Endodermal cell (in vitro differentiated cells): Measurements from ENCODE around the gene VSTM4. TPM values are rescaled to one million over a fixed set of nuclear protein-coding genes. Genes with fewer than 3 reads are reported as not detected.

Experiments
- DNase-seq: peaks from one replicate; pipeline ENCODE4 v3.0.0-alpha.2; 2017
- H3K27ac ChIP-seq: 2 replicates; pipeline ENCODE4 v1.5.1; 2013; ENCODE audit warnings: mild to moderate bottlenecking, low read depth, low read length, moderate library complexity
- H3K27me3 ChIP-seq: 2 replicates; pipeline ENCODE4 v1.6.1; 2013; ENCODE audit warnings: mild to moderate bottlenecking, low read length, moderate library complexity; ENCODE audit not compliant: insufficient read depth, control insufficient read depth, poor library complexity, severe bottlenecking
- H3K36me3 ChIP-seq: 2 replicates; pipeline ENCODE4 v1.7.0; 2013; ENCODE audit warnings: mild to moderate bottlenecking, low read length, moderate library complexity; ENCODE audit not compliant: control insufficient read depth, insufficient read depth
- H3K4me1 ChIP-seq: one replicate; pipeline ENCODE4 v1.7.0; 2013; ENCODE audit warnings: low read length; ENCODE audit not compliant: control insufficient read depth, insufficient read depth
- H3K4me3 ChIP-seq: 2 replicates; pipeline ENCODE4 v1.5.1; 2013; ENCODE audit warnings: mild to moderate bottlenecking, low read length, moderate library complexity
- H3K9ac ChIP-seq: 2 replicates; pipeline ENCODE4 v1.6.1; 2013; ENCODE audit warnings: mild to moderate bottlenecking, low read length, moderate library complexity; ENCODE audit not compliant: poor library complexity, severe bottlenecking; ENCODE audit errors: extremely low read depth
- H3K9me3 ChIP-seq: 2 replicates; pipeline ENCODE4 v1.6.1; 2013; ENCODE audit warnings: mild to moderate bottlenecking, low read length, moderate library complexity; ENCODE audit not compliant: control insufficient read depth
- H3K27ac Mint-ChIP-seq: 2 replicates; pipeline ENCODE4 v1.8.0; 2020; ENCODE audit warnings: mixed read lengths
- H3K27me3 Mint-ChIP-seq: 2 replicates; pipeline ENCODE4 v1.8.0; 2021; ENCODE audit warnings: mild to moderate bottlenecking, mixed read lengths; ENCODE audit not compliant: insufficient read depth
- H3K36me3 Mint-ChIP-seq: 2 replicates; pipeline ENCODE4 v1.8.0; 2020; ENCODE audit warnings: low read depth, mixed read lengths
- H3K4me1 Mint-ChIP-seq: 2 replicates; pipeline ENCODE4 v1.8.0; 2020; ENCODE audit warnings: mixed read lengths
- H3K4me3 Mint-ChIP-seq: 2 replicates; pipeline ENCODE4 v1.8.0; 2020; ENCODE audit warnings: mild to moderate bottlenecking, moderate library complexity, mixed read lengths
- H3K9me3 Mint-ChIP-seq: 2 replicates; pipeline ENCODE4 v1.8.0; 2020; ENCODE audit warnings: mild to moderate bottlenecking, mixed read lengths
- WGBS, 2 experiments: methylation state at CpG; one replicate each; pipeline versions ENCODE4 v1.1.5 to v1.1.7; 2013; ENCODE audit warnings: missing lambda C conversion rate in 2 of 2, mixed read lengths in 1 of 2; ENCODE audit not compliant: insufficient coverage in 1 of 2, insufficient read length in 1 of 2; 5-methylcytosine and 5-hydroxymethylcytosine counted together
- total RNA-seq, 2 donors: library from RNA; stranded (reverse); fragmentation: NEBNext Ultra II Directional in 1 of 2; extraction: Animal tissue kit (Norgen Biotek cat#: 25700) in 1 of 2; gene quantifications; 2 replicates in 1 of 2; 3 replicates in 1 of 2; pipeline ENCODE4 v1.2.1, GENCODE V29; 2021
- TF ChIP-seq, protein P1 (sequence below): fragments of 200-600 bp; sonication (generic); conservative IDR thresholded peaks from 2 replicates; pipeline ENCODE4 v1.5.0; 2021; ENCODE audit warnings: antibody characterized with exemption, mild to moderate bottlenecking

VSTM4 gene
- total RNA-seq, 2 donors from 2014 or later = 0.51 to 0.77 TPM

DNA sequence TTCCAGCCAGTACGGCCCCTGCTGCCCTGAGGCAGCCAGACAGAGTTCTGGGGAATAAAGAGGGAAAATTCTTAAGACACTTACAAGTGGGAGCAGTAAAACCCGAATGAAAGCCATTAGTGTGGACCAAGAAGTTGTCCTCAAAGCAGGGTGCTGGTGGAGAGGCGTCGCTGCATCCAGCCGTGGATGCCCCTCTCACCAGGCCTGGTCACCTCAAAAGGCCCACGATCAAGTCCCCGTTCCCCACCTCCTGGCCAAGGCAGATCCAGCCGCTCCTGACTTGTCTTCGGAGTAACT is 656 bp downstream of the VSTM4 start:
- H3K4me1 ChIP-seq = no peaks in the 10 kb centered on the region
- no peaks in the 10 kb centered on the region for H3K36me3 ChIP-seq
- Mint-ChIP-seq H3K9me3 (no peaks in the 10 kb centered on the region), H3K27ac (peak overlapping the region; percentile 61), H3K4me1 (peaks cover 18% of the 10 kb centered on the region), H3K27me3 (peaks cover 36% of the 10 kb centered on the region), H3K4me3 (peak overlapping the region; percentile 61), H3K36me3 (no peaks in the 10 kb centered on the region)
- H3K9ac ChIP-seq = peak overlapping the region; percentile 29
- H3K4me3 ChIP-seq = peak overlapping the region; percentile 79
- no peak overlapping the region for H3K27ac ChIP-seq
- 47 to 54% methylated on average over 8 to 9 of the region's 9 CpGs for WGBS, 2 experiments
- H3K27me3 ChIP-seq = peaks cover 58% of the 10 kb centered on the region
- TF ChIP-seq, protein P1, sequence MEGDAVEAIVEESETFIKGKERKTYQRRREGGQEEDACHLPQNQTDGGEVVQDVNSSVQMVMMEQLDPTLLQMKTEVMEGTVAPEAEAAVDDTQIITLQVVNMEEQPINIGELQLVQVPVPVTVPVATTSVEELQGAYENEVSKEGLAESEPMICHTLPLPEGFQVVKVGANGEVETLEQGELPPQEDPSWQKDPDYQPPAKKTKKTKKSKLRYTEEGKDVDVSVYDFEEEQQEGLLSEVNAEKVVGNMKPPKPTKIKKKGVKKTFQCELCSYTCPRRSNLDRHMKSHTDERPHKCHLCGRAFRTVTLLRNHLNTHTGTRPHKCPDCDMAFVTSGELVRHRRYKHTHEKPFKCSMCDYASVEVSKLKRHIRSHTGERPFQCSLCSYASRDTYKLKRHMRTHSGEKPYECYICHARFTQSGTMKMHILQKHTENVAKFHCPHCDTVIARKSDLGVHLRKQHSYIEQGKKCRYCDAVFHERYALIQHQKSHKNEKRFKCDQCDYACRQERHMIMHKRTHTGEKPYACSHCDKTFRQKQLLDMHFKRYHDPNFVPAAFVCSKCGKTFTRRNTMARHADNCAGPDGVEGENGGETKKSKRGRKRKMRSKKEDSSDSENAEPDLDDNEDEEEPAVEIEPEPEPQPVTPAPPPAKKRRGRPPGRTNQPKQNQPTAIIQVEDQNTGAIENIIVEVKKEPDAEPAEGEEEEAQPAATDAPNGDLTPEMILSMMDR = no peak
- no peak for DNase-seq
- no peaks in the 10 kb centered on the region for H3K9me3 ChIP-seq

DNA sequence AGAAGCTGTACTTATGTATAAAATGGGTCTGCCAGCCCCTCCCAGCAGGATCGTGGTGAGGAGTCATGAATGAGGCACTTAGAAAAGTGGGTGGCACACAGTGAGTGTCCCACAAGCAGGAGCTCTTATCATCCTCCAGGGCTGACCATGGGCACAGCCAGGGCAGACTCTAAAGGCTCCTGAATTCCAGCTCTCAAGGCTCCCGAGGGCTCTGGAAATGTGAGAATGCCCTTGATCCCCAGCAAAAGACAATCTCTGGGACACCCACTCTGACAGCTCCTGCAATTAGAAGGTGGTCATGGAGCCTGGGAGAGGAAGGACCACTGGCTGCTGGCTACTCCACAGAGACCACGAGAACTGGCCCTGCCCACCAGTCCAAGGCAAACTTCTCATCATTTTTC is 1.6 kb downstream of the VSTM4 start:
- Histone ChIP-seq H3K4me3 (no peak overlapping the region), H3K9ac (no peak overlapping the region), H3K27ac (no peak overlapping the region), H3K9me3 (no peaks in the 10 kb centered on the region), H3K36me3 (no peaks in the 10 kb centered on the region), H3K4me1 (no peaks in the 10 kb centered on the region), H3K27me3 (peaks cover 57% of the 10 kb centered on the region)
- H3K27me3 Mint-ChIP-seq = peaks cover 36% of the 10 kb centered on the region
- TF ChIP-seq, protein P1 = no peak
- WGBS, 2 experiments = 89 to 100% methylated on average over 1 to 3 of the region's 3 CpGs
- H3K4me3 Mint-ChIP-seq = no peak overlapping the region
- peak; percentile 31 for DNase-seq
- no peak overlapping the region for H3K27ac Mint-ChIP-seq
- H3K36me3 Mint-ChIP-seq = no peaks in the 10 kb centered on the region
- no peaks in the 10 kb centered on the region for H3K9me3 Mint-ChIP-seq
- H3K4me1 Mint-ChIP-seq = peaks cover 16% of the 10 kb centered on the region

DNA sequence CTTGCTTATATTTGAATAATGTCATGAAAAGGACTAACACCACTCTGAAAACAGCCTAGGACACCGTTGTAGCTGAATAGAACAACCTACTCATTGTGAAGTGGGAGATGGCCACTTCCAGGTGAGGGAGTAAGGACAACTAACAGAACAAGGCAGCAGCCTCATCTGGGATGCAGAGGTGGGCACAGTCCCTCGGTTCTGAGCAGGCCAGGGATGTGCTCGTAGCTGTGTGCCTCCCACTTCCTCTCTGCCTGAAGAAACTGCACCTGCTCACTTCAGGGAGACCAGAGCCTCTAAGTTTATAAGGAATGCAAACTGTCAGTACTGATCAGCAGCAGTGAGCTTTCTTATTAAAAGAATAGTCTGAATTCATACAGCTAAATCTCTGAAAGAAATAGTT is 2.5 kb downstream of the VSTM4 start:
- 85 to 93% methylated on average over 2 to 3 of the region's 3 CpGs for WGBS, 2 experiments
- Mint-ChIP-seq H3K9me3 (no peaks in the 10 kb centered on the region), H3K27ac (no peak overlapping the region), H3K4me3 (no peak overlapping the region), H3K27me3 (peaks cover 36% of the 10 kb centered on the region), H3K36me3 (no peaks in the 10 kb centered on the region), H3K4me1 (peaks cover 7% of the 10 kb centered on the region)
- Histone ChIP-seq H3K27me3 (peaks cover 57% of the 10 kb centered on the region), H3K4me3 (no peak overlapping the region), H3K4me1 (no peaks in the 10 kb centered on the region), H3K9ac (no peak overlapping the region), H3K27ac (no peak overlapping the region), H3K36me3 (no peaks in the 10 kb centered on the region), H3K9me3 (no peaks in the 10 kb centered on the region)
- DNase-seq = no peak
- TF ChIP-seq, protein P1 = no peak
